ENCODE results near the gene ANOS1. TPM values are rescaled to one million over a fixed set of nuclear protein-coding genes. Genes with fewer than 3 reads are reported as not detected.

ANOS1 gene
- total and polyA plus RNA-seq, 2 of the 13 experiments (the other 11 are each of a cell fraction or from before 2014, with no cell fraction given) = not detected

Other genes starting within 250 kb of the ANOS1 start
- not detected in 2 replicates for gene FAM9A, start 69.2 kb upstream of the ANOS1 start, total RNA-seq (2016; rRNA removed; fragmentation: Illumina TruSeq; extraction: Trizol)
- gene FAM9A, start 69.2 kb upstream of the ANOS1 start, polyA plus RNA-seq (2011; rRNA removed) = not detected in 2 replicates

All from HepG2 (cell line).